HepG2 (cell line): Measurements from ENCODE around the gene ARPC1A. TPM values are rescaled to one million over a fixed set of nuclear protein-coding genes. Genes with fewer than 3 reads are reported as not detected.

Experiments
- ATAC-seq: fragments of 200-7000 bp; cut with Tn5 transposase; 3 replicates; pipeline ENCODE4 v1.9.1; 2020; ENCODE audit warnings: mild to moderate bottlenecking, moderate library complexity
- BruUV-seq: library from RNA; stranded (reverse); fragments of 400-500 nt; replicated peaks from 2 replicates; lab custom pipeline; 2021; lab: Mats Ljungman, UMichigan
- CTCF ChIA-PET: fragments of 300-600 bp; formaldehyde crosslinking; extraction: SDS; loops from one replicate; lab custom pipeline; 2021; ENCODE audit warnings: low total read pairs, inconsistent platforms, low intra/inter-chr PET ratio; lab: Yijun Ruan, JAX
- POLR2A ChIA-PET: fragments of 350-600 bp; sonication (Branson Sonifier 250); formaldehyde crosslinking; loops from one replicate; lab custom pipeline; 2020; ENCODE audit warnings: antibody characterized with exemption, inconsistent platforms; lab: Yijun Ruan, JAX
- DNase-seq: peaks from one replicate; pipeline ENCODE4 v3.0.0-alpha.2; 2015; ENCODE audit warnings: low spot score
- FAIRE-seq: peaks from 3 replicates; lab custom pipeline; 2011; peaks lifted over from hg19 to GRCh38; lab: Jason Lieb, UNC
- H2AFZ ChIP-seq: one replicate; pipeline ENCODE4 v1.6.1; 2011; ENCODE audit warnings: low read length, inconsistent platforms
- H3K27ac ChIP-seq: fragments of 300-600 bp; 3 replicates; pipeline ENCODE4 v1.8.0; 2011; ENCODE audit warnings: mixed run types, mild to moderate bottlenecking, mixed read lengths, low read length, inconsistent platforms; ENCODE audit not compliant: insufficient read depth; ENCODE audit errors: extremely low read length
- H3K27me3 ChIP-seq, 2 experiments: fragments of 200-600 bp in 1 of 2; 2 replicates in 1 of 2; 3 replicates in 1 of 2; pipeline versions ENCODE4 v1.6.0 to v1.8.0; 2011; ENCODE audit warnings: low read length in 2 of 2, mild to moderate bottlenecking in 2 of 2, moderate library complexity in 2 of 2, inconsistent platforms in 1 of 2; ENCODE audit not compliant: insufficient read depth in 2 of 2, control insufficient read depth in 1 of 2
- H3K36me3 ChIP-seq, 2 experiments: fragments of 200-600 bp in 1 of 2; replicated peaks in 1 of 2; 2 replicates in 1 of 2; 3 replicates in 1 of 2; pipeline versions ENCODE4 v1.5.1 to v1.8.0; 2011; ENCODE audit warnings: low read length in 2 of 2, inconsistent platforms in 1 of 2; ENCODE audit not compliant: insufficient read depth in 2 of 2, control insufficient read depth in 1 of 2
- H3K4me1 ChIP-seq: 2 replicates; pipeline ENCODE4 v1.5.1; 2012; ENCODE audit warnings: low read length, inconsistent platforms; ENCODE audit not compliant: insufficient read depth
- H3K4me2 ChIP-seq: 2 replicates; pipeline ENCODE4 v1.6.0; 2011; ENCODE audit warnings: low read depth, low read length, inconsistent platforms
- H3K4me3 ChIP-seq, 3 experiments: fragments of 200-600 bp in 1 of 3; sonication (generic), shearing (Covaris generic) in 1 of 3; replicated peaks in 1 of 3; 2 replicates each; pipeline ENCODE4 v1.5.1; 2011 to 2016; ENCODE audit warnings: low read length in 3 of 3, inconsistent platforms in 2 of 3, low read depth in 2 of 3, mild to moderate bottlenecking in 2 of 3, control low read depth in 1 of 3, mixed read lengths in 1 of 3; ENCODE audit not compliant: insufficient read depth in 1 of 3
- H3K79me2 ChIP-seq: one replicate; pipeline ENCODE4 v1.6.1; 2011; ENCODE audit warnings: low read length, inconsistent platforms; ENCODE audit not compliant: insufficient read depth
- H3K9ac ChIP-seq: 2 replicates; pipeline ENCODE4 v1.6.0; 2011; ENCODE audit warnings: mild to moderate bottlenecking, low read depth, low read length, inconsistent platforms; ENCODE audit not compliant: insufficient read depth
- H3K9me3 ChIP-seq: 2 replicates; pipeline ENCODE4 v1.5.1; 2012; ENCODE audit warnings: mild to moderate bottlenecking, low read length
- H4K20me1 ChIP-seq: 2 replicates; pipeline ENCODE4 v1.6.0; 2011; ENCODE audit warnings: inconsistent platforms, mild to moderate bottlenecking, low read length, moderate library complexity; ENCODE audit not compliant: insufficient read depth
- CEBPB ChIP-seq: IDR thresholded peaks from 2 replicates; pipeline ENCODE4 v1.6.1; 2011; ENCODE audit warnings: low read depth, low read length, improper control_type of control experiment, borderline replicate concordance
- IRX3 ChIP-seq: sonication (generic); formaldehyde crosslinking; IDR thresholded peaks from 2 replicates; pipeline ENCODE4 v1.8.1; 2023; ENCODE audit warnings: mild to moderate bottlenecking, low read depth, missing genetic modification reagents, borderline replicate concordance
- KLF12 ChIP-seq: sonication (generic); formaldehyde crosslinking; IDR thresholded peaks from 2 replicates; pipeline ENCODE4 v1.4.0; 2020; ENCODE audit warnings: missing genetic modification reagents, borderline replicate concordance
- NKX3-1 ChIP-seq: sonication (generic); formaldehyde crosslinking; IDR thresholded peaks from 2 replicates; pipeline ENCODE4 v1.5.0; 2020; ENCODE audit warnings: missing genetic modification reagents
- NONO ChIP-seq, 2 experiments: fragments of 450-650 bp in 1 of 2; sonication (generic) in 1 of 2; formaldehyde crosslinking in 1 of 2; IDR thresholded peaks in 1 of 2; conservative IDR thresholded peaks in 1 of 2; 2 replicates each; pipeline versions ENCODE4 v1.6.1 to v1.8.0; 2017 to 2022; ENCODE audit warnings: mild to moderate bottlenecking in 1 of 2, missing genetic modification reagents in 1 of 2, moderate library complexity in 1 of 2
- PAXIP1 ChIP-seq: sonication (generic); formaldehyde crosslinking; conservative IDR thresholded peaks from 2 replicates; pipeline ENCODE4 v1.4.0; 2020; ENCODE audit warnings: mild to moderate bottlenecking, missing genetic modification reagents, moderate library complexity
- SOX6 ChIP-seq, 2 experiments: fragments of 450-650 bp in 1 of 2; sonication (generic) in 1 of 2; formaldehyde crosslinking in 1 of 2; IDR thresholded peaks; 2 replicates each; pipeline versions ENCODE4 v1.4.0 to v1.6.1; 2017 to 2020; ENCODE audit warnings: antibody characterized with exemption in 1 of 2, mild to moderate bottlenecking in 1 of 2, missing genetic modification reagents in 1 of 2
- TOE1 ChIP-seq: sonication (generic); formaldehyde crosslinking; IDR thresholded peaks from 2 replicates; pipeline ENCODE4 v1.4.0; 2020; ENCODE audit warnings: mild to moderate bottlenecking, missing genetic modification reagents
- ZBTB20 ChIP-seq: sonication (generic); formaldehyde crosslinking; IDR thresholded peaks from 2 replicates; pipeline ENCODE4 v1.8.1; 2023; ENCODE audit warnings: missing genetic modification reagents, low read depth, mild to moderate bottlenecking, borderline replicate concordance
- ZBTB38 ChIP-seq: sonication (generic); formaldehyde crosslinking; IDR thresholded peaks from 2 replicates; pipeline ENCODE4 v1.5.1; 2020; ENCODE audit warnings: mild to moderate bottlenecking, missing genetic modification reagents
- ZKSCAN5 ChIP-seq: sonication (generic); formaldehyde crosslinking; IDR thresholded peaks from 2 replicates; pipeline ENCODE4 v1.5.1; 2020; ENCODE audit warnings: mild to moderate bottlenecking, missing genetic modification reagents
- ZMYM2 ChIP-seq: sonication (generic); formaldehyde crosslinking; IDR thresholded peaks from 2 replicates; pipeline ENCODE4 v1.8.0; 2022; ENCODE audit warnings: mild to moderate bottlenecking, missing genetic modification reagents
- ZNF230 ChIP-seq: sonication (generic); formaldehyde crosslinking; IDR thresholded peaks from 2 replicates; pipeline ENCODE4 v1.4.0; 2020; ENCODE audit warnings: mild to moderate bottlenecking, missing genetic modification reagents
- ZNF816 ChIP-seq: sonication (generic); formaldehyde crosslinking; IDR thresholded peaks from 2 replicates; pipeline ENCODE4 v1.8.0; 2022; ENCODE audit warnings: missing genetic modification reagents, mild to moderate bottlenecking, borderline replicate concordance
- WGBS: methylation state at CpG from one replicate; pipeline ENCODE4 v1.1.6; 2017; ENCODE audit warnings: low lambda C conversion rate; 5-methylcytosine and 5-hydroxymethylcytosine counted together
- in situ Hi-C: cut with HindIII; loops from 2 replicates; pipeline ENCODE4 v1.10.0; 2017; ENCODE audit warnings: low pct_unique_long_range_greater_than_20kb; ENCODE audit not compliant: extremely low pct_ligation_motif_present
- intact Hi-C: fragments of 100-400 bp; cut with micrococcal nuclease; formaldehyde crosslinking; loops from one replicate; pipeline ENCODE4 v1.10.0; 2022; ENCODE audit not compliant: unreplicated experiment
- polyA plus RNA-seq, 8 experiments: library from polyadenylated mRNA; depleted of rRNA in 3 of 8; stranded (reverse) in 7 of 8; unstranded in 1 of 8; fragments of >200 nt; fragmentation: Illumina TruSeq in 4 of 8; extraction: Trizol in 4 of 8; gene quantifications; 2 replicates each; pipeline versions ENCODE4 v1.2.1 to v1.2.3, GENCODE V29; 2011 to 2016; ENCODE audit warnings: low read depth in 4 of 8, missing spikeins in 1 of 8, mixed read lengths in 1 of 8; ENCODE audit not compliant: insufficient read depth in 1 of 8
- total RNA-seq, 5 experiments: library from RNA; depleted of rRNA; stranded (reverse); fragments of >200 nt; fragmentation: Illumina TruSeq; extraction: Trizol; gene quantifications; 2 replicates each; pipeline ENCODE4 v1.2.3, GENCODE V29; 2016; ENCODE audit warnings: low read depth in 1 of 5
- TF ChIP-seq, protein P1 (sequence below): IDR thresholded peaks from 2 replicates; pipeline ENCODE4 v1.6.1; 2018; ENCODE audit warnings: missing genetic modification reagents
- TF ChIP-seq, protein P2 (sequence below): sonication (generic); formaldehyde crosslinking; IDR thresholded peaks from 2 replicates; pipeline ENCODE4 v1.4.0; 2020; ENCODE audit warnings: missing genetic modification reagents, borderline replicate concordance

ARPC1A gene
- total and polyA plus RNA-seq, 2 of the 13 experiments (the other 11 are each of a cell fraction or from before 2014, with no cell fraction given), result 44.3 to 88.5 TPM

- POLR2A ChIA-PET, result interaction anchor here (0.5 to 2.3 kb wide), 5 partner anchors 9 to 92 kb away, joined by 3 to 9 read pairs (median 4); partner anchors contain the start of genes BUD31 and PDAP1
- H3K79me2 ChIP-seq, result peaks cover 25% of the 10 kb centered on the region
- ATAC-seq (peak; percentile 79), FAIRE-seq (no peak), DNase-seq (peak; percentile 72)
- in situ Hi-C loops, result no loop called here
- H2AFZ ChIP-seq, result no peak overlapping the region
- BruUV-seq, result no TSS peak
- no peaks in the 10 kb centered on the region for H3K27me3 ChIP-seq
- no peaks in the 10 kb centered on the region for H3K9me3 ChIP-seq
- H3K9ac ChIP-seq, result peak overlapping the region; percentile 63
- 24% methylated on average over 12 of the region's 16 CpGs for WGBS
- H3K36me3 ChIP-seq, result 0 out of 5 replicates have a peak, but pooled peaks cover 1 to 8% of the 10 kb centered on the region in 2 experiments
- peak overlapping the region in 1 of 3 experiments; percentile 51; a peak in 1 of 6 replicates for H3K4me3 ChIP-seq
- CTCF ChIA-PET, result no interaction called here
- intact Hi-C loops, result no loop called here
- peaks cover 44% of the 10 kb centered on the region for H3K4me1 ChIP-seq
- peak overlapping the region; percentile 91 for H3K27ac ChIP-seq
- peak overlapping the region; percentile 86 for H3K4me2 ChIP-seq
- H4K20me1 ChIP-seq, result peaks cover 9% of the 10 kb centered on the region; the same call in 1 of the 2 replicates
- no peak for TF ChIP-seq CEBPB
- no peak for TF ChIP-seq NKX3-1 (CRISPR knock-in tag)
- no peak for TF ChIP-seq TOE1 (CRISPR knock-in tag)
- no peak for TF ChIP-seq KLF12 (CRISPR knock-in tag)
- no peak for TF ChIP-seq IRX3
- TF ChIP-seq ZMYM2 (CRISPR knock-in tag), result no peak
- TF ChIP-seq ZBTB20, result no peak
- no peak for TF ChIP-seq ZKSCAN5
- TF ChIP-seq, protein P1, sequence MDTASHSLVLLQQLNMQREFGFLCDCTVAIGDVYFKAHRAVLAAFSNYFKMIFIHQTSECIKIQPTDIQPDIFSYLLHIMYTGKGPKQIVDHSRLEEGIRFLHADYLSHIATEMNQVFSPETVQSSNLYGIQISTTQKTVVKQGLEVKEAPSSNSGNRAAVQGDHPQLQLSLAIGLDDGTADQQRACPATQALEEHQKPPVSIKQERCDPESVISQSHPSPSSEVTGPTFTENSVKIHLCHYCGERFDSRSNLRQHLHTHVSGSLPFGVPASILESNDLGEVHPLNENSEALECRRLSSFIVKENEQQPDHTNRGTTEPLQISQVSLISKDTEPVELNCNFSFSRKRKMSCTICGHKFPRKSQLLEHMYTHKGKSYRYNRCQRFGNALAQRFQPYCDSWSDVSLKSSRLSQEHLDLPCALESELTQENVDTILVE, result no peak
- TF ChIP-seq ZBTB38, result 0 out of 2 replicates have a peak, but pooled peaks have one; percentile 15
- TF ChIP-seq ZNF816, result no peak
- TF ChIP-seq NONO (IDR thresholded peaks at IDR 0.05), result no peak
- TF ChIP-seq NONO (CRISPR knock-in tag; conservative IDR thresholded peaks at IDR 0.05), result no peak
- TF ChIP-seq SOX6 (IDR thresholded peaks at IDR 0.05), result no peak
- no peak for TF ChIP-seq SOX6 (CRISPR knock-in tag; IDR thresholded peaks at IDR 0.05)
- TF ChIP-seq, protein P2, sequence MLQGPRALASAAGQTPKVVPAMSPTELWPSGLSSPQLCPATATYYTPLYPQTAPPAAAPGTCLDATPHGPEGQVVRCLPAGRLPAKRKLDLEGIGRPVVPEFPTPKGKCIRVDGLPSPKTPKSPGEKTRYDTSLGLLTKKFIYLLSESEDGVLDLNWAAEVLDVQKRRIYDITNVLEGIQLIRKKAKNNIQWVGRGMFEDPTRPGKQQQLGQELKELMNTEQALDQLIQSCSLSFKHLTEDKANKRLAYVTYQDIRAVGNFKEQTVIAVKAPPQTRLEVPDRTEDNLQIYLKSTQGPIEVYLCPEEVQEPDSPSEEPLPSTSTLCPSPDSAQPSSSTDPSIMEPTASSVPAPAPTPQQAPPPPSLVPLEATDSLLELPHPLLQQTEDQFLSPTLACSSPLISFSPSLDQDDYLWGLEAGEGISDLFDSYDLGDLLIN (CRISPR knock-in tag), result no peak
- TF ChIP-seq PAXIP1 (CRISPR knock-in tag), result peak; percentile 63; the same call in 1 of the 2 replicates
- TF ChIP-seq ZNF230, result no peak
Measured at GRCh38 chr7:99380823-99381663, 55.3 kb downstream of the ARPC1A start.
